Right atrium auricular region (tissue), 2 donors: ENCODE data around the gene AMH. TPM values are rescaled to one million over a fixed set of nuclear protein-coding genes. Genes with fewer than 3 reads are reported as not detected.

Source experiments
- DNase-seq: peaks from one replicate; pipeline ENCODE4 v3.0.0-alpha.2; 2019; ENCODE audit warnings: low spot score
- H3K27ac ChIP-seq, 2 donors: fragments of 200-600 bp; sonication (generic); 1 replicate in 1 of 2; 2 replicates in 1 of 2; pipeline ENCODE4 v1.5.1; 2016 to 2019
- H3K27me3 ChIP-seq, 2 donors: fragments of 200-600 bp; sonication (generic); one replicate each; pipeline versions ENCODE4 v1.5.1 to v1.6.0; 2017 to 2019
- H3K36me3 ChIP-seq: fragments of 200-600 bp; sonication (generic); one replicate; pipeline ENCODE4 v1.5.1; 2016
- H3K4me1 ChIP-seq, 2 donors: fragments of 200-600 bp; sonication (generic); one replicate each; pipeline versions ENCODE4 v1.5.1 to v1.6.0; 2017 to 2019
- H3K4me3 ChIP-seq, 2 donors: fragments of 200-600 bp; sonication (generic); 1 replicate in 1 of 2; 2 replicates in 1 of 2; pipeline ENCODE4 v1.5.1; 2017 to 2019; ENCODE audit warnings: mild to moderate bottlenecking in 1 of 2, moderate library complexity in 1 of 2
- H3K9me3 ChIP-seq, 2 donors: fragments of 200-600 bp; sonication (generic); one replicate each; pipeline ENCODE4 v1.5.1; 2019
- total RNA-seq, 2 donors: library from RNA; depleted of rRNA; stranded (reverse); fragments of >200 nt; gene quantifications; one replicate each; pipeline ENCODE4 v1.1.0, GENCODE V29; 2016
- TF ChIP-seq, protein P1 (sequence below), 2 donors: fragments of 200-600 bp; sonication (generic); IDR thresholded peaks; one replicate each; pipeline ENCODE4 v1.5.1; 2019; ENCODE audit warnings: antibody characterized with exemption in 2 of 2

Gene AMH
- total RNA-seq, 2 donors from 2014 or later, result 0.98 TPM; not detected in 1

DNA sequence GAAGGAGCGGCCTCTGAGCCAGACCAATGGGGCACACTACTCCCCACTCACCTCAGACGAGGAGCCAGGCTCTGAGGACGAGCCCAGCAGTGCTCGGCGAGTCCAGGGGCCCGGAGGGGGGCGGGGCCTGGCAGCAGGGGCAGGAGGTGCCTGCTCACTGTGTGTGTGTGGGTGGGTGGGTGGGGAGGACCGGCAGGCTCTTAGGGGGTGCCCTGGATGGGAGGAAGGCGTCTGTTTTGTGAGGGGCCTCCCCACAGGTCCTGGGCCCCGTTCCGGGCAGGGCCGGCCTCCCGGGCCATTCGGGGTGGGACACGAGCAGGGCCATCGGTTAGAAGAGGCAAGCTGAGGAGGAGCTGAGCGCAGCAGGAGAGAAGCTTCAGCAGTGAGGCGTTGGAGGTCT is 25.7 kb upstream of the AMH start:
- TF ChIP-seq, protein P1, sequence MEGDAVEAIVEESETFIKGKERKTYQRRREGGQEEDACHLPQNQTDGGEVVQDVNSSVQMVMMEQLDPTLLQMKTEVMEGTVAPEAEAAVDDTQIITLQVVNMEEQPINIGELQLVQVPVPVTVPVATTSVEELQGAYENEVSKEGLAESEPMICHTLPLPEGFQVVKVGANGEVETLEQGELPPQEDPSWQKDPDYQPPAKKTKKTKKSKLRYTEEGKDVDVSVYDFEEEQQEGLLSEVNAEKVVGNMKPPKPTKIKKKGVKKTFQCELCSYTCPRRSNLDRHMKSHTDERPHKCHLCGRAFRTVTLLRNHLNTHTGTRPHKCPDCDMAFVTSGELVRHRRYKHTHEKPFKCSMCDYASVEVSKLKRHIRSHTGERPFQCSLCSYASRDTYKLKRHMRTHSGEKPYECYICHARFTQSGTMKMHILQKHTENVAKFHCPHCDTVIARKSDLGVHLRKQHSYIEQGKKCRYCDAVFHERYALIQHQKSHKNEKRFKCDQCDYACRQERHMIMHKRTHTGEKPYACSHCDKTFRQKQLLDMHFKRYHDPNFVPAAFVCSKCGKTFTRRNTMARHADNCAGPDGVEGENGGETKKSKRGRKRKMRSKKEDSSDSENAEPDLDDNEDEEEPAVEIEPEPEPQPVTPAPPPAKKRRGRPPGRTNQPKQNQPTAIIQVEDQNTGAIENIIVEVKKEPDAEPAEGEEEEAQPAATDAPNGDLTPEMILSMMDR (IDR thresholded peaks at IDR 0.05), result no peak
- peaks cover 0 to 8% of the 10 kb centered on the region in 2 donors for H3K4me1 ChIP-seq
- DNase-seq, result no peak
- no peak overlapping the region for H3K27ac ChIP-seq
- H3K9me3 ChIP-seq, result no peaks in the 10 kb centered on the region
- H3K36me3 ChIP-seq, result peaks cover 73% of the 10 kb centered on the region
- no peaks in the 10 kb centered on the region for H3K27me3 ChIP-seq
- no peak overlapping the region for H3K4me3 ChIP-seq

DNA sequence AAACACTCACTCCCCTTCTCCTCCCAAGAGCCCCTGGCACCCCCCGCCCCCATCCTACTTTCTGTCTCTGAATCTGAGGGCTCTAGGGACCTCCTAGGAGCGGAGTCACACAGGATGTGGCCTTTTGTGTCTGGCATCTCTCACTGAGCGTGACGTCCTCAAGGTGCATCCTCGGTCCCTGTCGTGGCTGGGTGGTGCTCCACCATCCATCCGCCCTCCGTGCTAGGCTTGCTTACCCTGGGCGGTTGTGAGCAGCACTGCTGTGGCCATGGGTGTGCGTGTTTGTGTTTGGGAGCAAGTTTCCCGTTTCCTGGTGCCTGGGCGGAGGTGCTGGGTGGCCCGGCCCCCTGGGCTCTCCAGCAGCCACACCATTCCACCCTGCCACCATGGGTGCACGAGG is 25.2 kb upstream of the AMH start:
- no peak overlapping the region for H3K27ac ChIP-seq
- no peaks in the 10 kb centered on the region for H3K9me3 ChIP-seq
- H3K4me1 ChIP-seq, result peaks cover 0 to 8% of the 10 kb centered on the region in 2 donors
- DNase-seq, result no peak
- no peaks in the 10 kb centered on the region for H3K27me3 ChIP-seq
- H3K4me3 ChIP-seq, result no peak overlapping the region
- peaks cover 78% of the 10 kb centered on the region for H3K36me3 ChIP-seq
- TF ChIP-seq, protein P1 (IDR thresholded peaks at IDR 0.05), result no peak

DNA sequence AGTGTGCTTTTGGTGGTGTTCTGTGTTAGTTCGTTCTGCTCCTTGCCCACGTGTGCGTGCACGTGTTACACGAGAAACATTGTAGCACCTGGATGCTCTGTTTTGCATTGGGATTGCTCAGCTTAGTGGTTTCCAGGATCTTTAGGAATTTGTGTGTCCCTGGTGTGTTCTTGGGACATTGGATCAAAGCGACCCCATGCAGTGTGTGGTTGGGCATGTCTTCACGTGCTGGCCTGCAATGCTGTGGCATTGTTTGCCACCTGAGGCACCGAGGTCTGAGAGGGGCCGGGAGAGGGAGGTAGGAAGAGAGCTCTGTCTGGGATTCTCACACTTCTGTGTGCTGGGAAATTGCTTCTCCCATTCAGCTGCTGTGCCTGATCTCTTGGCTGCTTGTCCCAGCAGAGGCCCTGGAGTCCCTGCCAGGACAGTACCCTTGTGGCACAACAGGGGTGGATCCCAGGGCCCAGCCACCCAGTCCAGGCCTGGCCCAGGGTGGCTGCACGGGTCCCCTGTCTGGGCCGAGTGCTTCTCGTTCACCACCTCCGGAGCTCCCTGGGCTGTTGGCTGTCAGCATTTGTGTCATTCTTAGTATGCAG is 24.3 kb upstream of the AMH start:
- no peaks in the 10 kb centered on the region for H3K27me3 ChIP-seq
- H3K36me3 ChIP-seq, result peaks cover 80% of the 10 kb centered on the region
- no peak for DNase-seq
- no peaks in the 10 kb centered on the region for H3K9me3 ChIP-seq
- H3K4me1 ChIP-seq, result peaks cover 0 to 8% of the 10 kb centered on the region in 2 donors
- TF ChIP-seq, protein P1 (IDR thresholded peaks at IDR 0.05), result no peak
- no peak overlapping the region for H3K4me3 ChIP-seq
- no peak overlapping the region for H3K27ac ChIP-seq

DNA sequence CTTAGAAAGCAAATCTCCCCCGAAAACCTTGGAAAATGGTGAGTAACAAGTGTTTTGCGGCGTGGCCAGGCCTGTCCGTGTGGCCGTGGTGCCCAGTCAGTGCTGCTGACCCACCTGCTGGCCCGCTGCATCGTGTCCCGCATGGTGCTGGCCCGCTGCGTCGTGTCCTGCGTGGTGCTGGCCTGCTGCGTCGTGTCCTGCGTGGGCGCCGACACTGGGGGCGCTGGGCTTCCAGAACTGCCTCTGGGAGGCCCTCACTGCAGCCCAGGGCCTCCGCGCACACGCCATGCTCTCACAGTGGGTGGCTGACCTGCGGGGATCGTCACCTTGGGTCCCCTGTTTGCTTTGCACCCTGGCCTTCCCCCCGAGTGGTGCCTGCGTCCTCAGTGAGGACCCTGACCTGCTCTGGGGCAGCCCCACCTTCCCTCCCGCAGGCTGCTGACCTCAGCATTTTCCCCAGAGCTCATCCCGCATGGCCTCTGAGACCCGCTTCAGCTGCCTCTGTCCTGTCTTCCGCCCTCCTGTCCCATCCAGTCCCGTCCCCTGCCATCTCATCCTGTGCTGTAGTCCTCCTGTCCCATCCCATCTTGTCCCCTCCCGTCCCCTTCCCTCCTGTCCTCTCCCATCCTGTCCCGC is 23.6 kb upstream of the AMH start:
- no peaks in the 10 kb centered on the region for H3K9me3 ChIP-seq
- peaks cover 80% of the 10 kb centered on the region for H3K36me3 ChIP-seq
- H3K4me1 ChIP-seq, result peaks cover 0 to 8% of the 10 kb centered on the region in 2 donors
- H3K27ac ChIP-seq, result no peak overlapping the region
- DNase-seq, result no peak
- TF ChIP-seq, protein P1 (IDR thresholded peaks at IDR 0.05), result no peak
- no peaks in the 10 kb centered on the region for H3K27me3 ChIP-seq
- H3K4me3 ChIP-seq, result no peak overlapping the region

DNA sequence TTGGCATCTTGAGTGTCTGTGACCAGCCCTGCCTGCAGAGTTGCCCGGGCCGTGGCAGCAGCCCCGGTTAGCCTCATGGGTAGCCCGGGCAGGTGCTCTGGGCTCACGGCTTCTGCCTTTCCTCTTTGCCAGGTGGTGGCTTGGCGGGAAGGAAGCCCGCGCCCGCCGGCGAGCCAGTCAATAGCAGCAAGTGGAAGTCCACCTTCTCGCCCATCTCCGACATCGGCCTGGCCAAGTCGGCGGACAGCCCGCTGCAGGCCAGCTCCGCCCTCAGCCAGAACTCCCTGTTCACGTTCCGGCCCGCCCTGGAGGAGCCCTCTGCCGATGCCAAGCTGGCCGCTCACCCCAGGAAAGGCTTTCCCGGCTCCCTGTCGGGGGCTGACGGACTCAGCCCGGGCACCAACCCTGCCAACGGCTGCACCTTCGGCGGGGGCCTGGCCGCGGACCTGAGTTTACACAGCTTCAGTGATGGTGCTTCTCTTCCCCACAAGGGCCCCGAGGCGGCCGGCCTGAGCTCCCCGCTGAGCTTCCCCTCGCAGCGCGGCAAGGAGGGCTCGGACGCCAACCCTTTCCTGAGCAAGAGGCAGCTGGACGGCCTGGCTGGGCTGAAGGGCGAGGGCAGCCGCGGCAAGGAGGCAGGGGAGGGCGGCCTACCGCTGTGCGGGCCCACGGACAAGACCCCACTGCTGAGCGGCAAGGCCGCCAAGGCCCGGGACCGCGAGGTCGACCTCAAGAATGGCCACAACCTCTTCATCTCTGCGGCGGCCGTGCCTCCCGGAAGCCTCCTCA is 22.9 kb upstream of the AMH start:
- Histone ChIP-seq H3K36me3 (peaks cover 79% of the 10 kb centered on the region), H3K4me1 (peaks cover 0 to 12% of the 10 kb centered on the region in 2 donors), H3K9me3 (no peaks in the 10 kb centered on the region), H3K27ac (no peak overlapping the region), H3K4me3 (no peak overlapping the region), H3K27me3 (no peaks in the 10 kb centered on the region)
- TF ChIP-seq, protein P1 (IDR thresholded peaks at IDR 0.05), result no peak
- DNase-seq, result no peak
